GM21515 (cell line): Measurements from ENCODE around the gene ASMT.
"Not testable (repeated sequence)": the region's sequence is repeated elsewhere in the genome, so short reads cannot be mapped to it uniquely, and the experiment has no call there.

ENCODE experiments used
- ATAC-seq: cut with Tn5 transposase; IDR thresholded peaks from one replicate; pipeline ENCODE4 v1.9.1; 2021; ENCODE audit not compliant: unreplicated experiment

The ASMT gene

GRCh38 chrX:1597345-1598020 lies 17.4 kb upstream of the ASMT start:
- ATAC-seq, result no peak

GRCh38 chrX:1598021-1598875 lies 16.6 kb upstream of the ASMT start:
- ATAC-seq, result no peak

GRCh38 chrX:1598876-1599790 lies 15.7 kb upstream of the ASMT start:
- no peak for ATAC-seq

- ATAC-seq, result no peak
Measured at GRCh38 chrX:1599791-1600405, 15.0 kb upstream of the ASMT start.

GRCh38 chrX:1600406-1601050 lies 14.3 kb upstream of the ASMT start:
- ATAC-seq, result no peak

GRCh38 chrX:1601051-1601767 lies 13.7 kb upstream of the ASMT start:
- ATAC-seq, result no peak

GRCh38 chrX:1601768-1602085 lies 13.1 kb upstream of the ASMT start:
- no peak for ATAC-seq

GRCh38 chrX:1602299-1602698 lies 12.6 kb upstream of the ASMT start:
- ATAC-seq, result no peak

- ATAC-seq, result no peak
Measured at GRCh38 chrX:1606496-1606895, 8.4 kb upstream of the ASMT start.

- no peak for ATAC-seq
Measured at GRCh38 chrX:1609311-1609710, 5.5 kb upstream of the ASMT start.

GRCh38 chrX:1609762-1610161 lies 5.1 kb upstream of the ASMT start:
- ATAC-seq, result no peak

GRCh38 chrX:1610166-1610565 lies 4.7 kb upstream of the ASMT start:
- no peak for ATAC-seq

- ATAC-seq, result no peak
Measured at GRCh38 chrX:1610736-1611135, 4.1 kb upstream of the ASMT start.

- no peak for ATAC-seq
Measured at GRCh38 chrX:1612641-1613286, 2.1 kb upstream of the ASMT start.

GRCh38 chrX:1618689-1619088 lies 3.8 kb downstream of the ASMT start:
- ATAC-seq, result no peak

- no peak for ATAC-seq
Measured at GRCh38 chrX:1623691-1624090, 8.8 kb downstream of the ASMT start.

GRCh38 chrX:1624158-1624860 lies 9.4 kb downstream of the ASMT start:
- not testable (repeated sequence) for ATAC-seq

- ATAC-seq, result not testable (repeated sequence)
Measured at GRCh38 chrX:1624861-1625215, 10.0 kb downstream of the ASMT start.

- ATAC-seq, result no peak
Measured at GRCh38 chrX:1629244-1629643, 14.4 kb downstream of the ASMT start.
